HG03066 (cell line): ENCODE results near the gene LINGO3.
"Not testable (repeated sequence)": the region's sequence is repeated elsewhere in the genome, so short reads cannot be mapped to it uniquely, and the experiment has no call there.

Experiments used
- ATAC-seq: cut with Tn5 transposase; IDR thresholded peaks from one replicate; pipeline ENCODE4 v1.9.1; 2021; ENCODE audit warnings: low read depth; ENCODE audit not compliant: unreplicated experiment

The LINGO3 gene

GRCh38 chr19:2308114-2308556 lies at the start of gene LINGO3:
Gene LINGO3, minus strand, starts transcription at chr19:2308154. Its CDS starts 16,378 bp downstream, at chr19:2291776.
- no peak for ATAC-seq

DNA sequence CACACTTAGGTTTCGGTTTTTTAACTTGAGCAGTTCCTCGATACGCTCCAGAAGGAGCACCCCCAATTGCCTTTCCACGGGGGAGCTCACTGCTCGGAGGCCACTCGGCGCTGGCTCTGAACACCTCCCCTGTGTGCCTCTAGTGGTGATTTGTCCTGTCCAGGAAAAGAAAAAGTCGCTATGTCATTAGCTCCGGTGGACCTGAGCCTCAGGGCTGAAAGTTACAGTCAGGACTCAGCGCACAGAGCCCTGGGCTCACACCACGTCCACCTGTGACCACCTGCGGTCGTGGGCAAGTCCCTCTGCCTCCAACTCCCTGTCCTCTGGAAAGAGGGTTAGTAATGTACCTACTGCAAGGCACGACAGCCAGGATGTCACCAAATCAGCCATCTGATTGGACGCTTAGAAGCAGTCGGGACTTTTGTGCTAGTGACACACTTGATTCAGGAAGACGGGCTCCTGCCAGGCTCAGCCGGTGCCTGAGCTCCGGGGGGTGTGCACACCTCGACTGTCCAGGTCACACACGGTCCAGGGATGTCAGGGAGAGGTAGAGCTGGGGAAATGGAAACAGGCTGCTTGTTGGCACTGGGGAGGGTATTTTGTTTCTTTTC lies 48.2 kb upstream of the LINGO3 start:
- ATAC-seq, result no peak

GRCh38 chr19:2355168-2356035 lies 47.4 kb upstream of the LINGO3 start:
- ATAC-seq, result no peak

DNA sequence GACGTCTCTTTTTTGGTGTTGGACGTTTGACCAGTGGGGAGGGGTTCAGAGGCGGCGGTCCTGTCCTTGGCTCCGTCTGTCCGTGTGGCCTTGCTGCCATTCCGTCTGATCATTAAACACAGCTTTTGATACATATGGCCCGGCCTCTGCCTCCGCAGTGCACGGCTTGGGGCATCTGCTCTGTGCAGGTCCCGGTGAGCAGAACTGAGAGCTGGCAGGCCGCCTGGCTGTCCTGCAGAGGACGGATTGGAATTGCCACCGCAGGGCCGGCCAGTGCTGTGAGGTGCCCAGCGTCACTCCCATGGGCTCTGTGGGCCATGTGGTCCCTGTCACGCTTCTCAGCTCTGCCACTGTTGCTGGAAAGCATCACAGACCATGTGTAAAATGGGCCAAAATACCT lies 46.7 kb upstream of the LINGO3 start:
- ATAC-seq, result no peak

DNA sequence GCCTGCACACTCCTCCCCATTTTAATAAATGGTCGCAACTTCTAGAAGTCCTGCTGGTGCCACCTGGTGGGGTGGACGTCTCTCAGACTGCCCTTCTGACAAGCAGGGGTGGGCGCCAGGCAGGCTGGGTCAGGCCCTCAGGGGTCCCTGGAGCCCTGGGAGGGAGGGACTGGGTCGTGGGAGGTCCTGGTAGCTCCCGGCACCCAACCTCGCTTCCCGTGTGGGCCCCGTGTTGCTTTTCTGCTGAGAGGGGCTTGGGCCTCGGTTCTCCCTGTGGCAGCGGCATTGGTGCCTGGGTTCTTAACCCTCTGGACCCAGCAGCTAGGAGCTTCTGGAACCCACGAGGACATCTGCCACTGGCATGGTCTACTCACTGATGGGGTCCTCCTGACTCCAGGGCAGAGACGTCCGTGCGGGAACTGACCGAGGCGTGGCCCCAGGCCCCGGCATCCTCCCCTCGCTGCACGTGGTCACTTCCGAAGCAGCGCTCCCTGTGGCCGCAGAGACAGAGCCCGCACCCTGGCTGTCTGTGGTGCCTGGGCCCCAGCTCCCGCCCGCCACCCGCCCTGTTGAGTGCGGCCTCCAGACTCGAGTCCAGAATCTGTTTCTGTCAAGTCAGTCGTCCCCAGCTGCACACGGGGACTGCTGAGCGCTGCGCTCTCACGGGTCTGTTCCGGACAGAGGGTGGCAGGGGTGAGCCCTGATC lies 46.1 kb upstream of the LINGO3 start:
- no peak for ATAC-seq

GRCh38 chr19:2353159-2353886 lies 45.4 kb upstream of the LINGO3 start:
- no peak for ATAC-seq

GRCh38 chr19:2352121-2352520 lies 44.2 kb upstream of the LINGO3 start:
- ATAC-seq, result no peak

DNA sequence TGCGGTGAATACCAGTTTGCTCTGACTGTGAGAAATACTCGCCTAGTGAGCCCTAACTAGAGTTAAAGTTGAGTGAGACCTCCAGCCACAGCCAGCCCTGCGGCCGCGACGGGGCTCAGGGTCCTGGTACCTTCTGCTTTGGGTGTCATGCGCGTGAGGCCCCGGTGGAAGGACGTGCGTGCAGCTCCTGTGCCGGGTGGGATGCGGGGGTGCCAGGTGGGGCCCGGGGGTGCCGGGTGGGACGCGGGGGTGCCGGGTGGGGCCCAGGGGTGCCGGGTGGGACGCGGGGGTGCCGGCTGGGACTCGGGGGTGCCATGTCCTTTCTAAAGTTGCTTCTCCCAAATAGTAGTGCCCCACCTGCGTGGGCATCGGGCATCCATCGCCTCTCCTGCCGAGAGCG lies 43.6 kb upstream of the LINGO3 start:
- no peak for ATAC-seq

- ATAC-seq, result no peak
Measured at GRCh38 chr19:2350656-2351055, 42.7 kb upstream of the LINGO3 start.

- ATAC-seq, result not testable (repeated sequence)
Measured at GRCh38 chr19:2349818-2350217, 41.9 kb upstream of the LINGO3 start.

- ATAC-seq, result no peak
Measured at GRCh38 chr19:2345794-2346663, 38.1 kb upstream of the LINGO3 start.

DNA sequence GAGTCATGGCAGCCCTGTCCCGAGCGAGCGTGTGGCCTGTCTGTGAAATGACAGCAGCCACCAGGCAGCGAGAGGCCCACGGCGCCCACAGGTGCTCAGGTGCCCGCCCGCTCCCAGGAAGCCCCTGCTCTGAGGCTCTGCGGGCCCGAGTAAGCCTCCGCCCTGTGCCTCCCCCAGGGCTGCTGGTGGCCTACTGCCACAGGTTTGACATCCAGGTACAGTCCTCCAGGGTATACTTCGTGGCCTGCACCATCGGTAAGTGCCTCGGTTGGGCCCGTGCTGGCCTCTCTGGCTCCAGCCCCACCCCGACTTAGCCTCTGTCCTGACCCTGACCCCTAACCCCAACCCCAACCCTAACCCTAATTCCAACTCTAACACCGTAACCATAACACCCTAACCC lies 37.1 kb upstream of the LINGO3 start:
- no peak for ATAC-seq

DNA sequence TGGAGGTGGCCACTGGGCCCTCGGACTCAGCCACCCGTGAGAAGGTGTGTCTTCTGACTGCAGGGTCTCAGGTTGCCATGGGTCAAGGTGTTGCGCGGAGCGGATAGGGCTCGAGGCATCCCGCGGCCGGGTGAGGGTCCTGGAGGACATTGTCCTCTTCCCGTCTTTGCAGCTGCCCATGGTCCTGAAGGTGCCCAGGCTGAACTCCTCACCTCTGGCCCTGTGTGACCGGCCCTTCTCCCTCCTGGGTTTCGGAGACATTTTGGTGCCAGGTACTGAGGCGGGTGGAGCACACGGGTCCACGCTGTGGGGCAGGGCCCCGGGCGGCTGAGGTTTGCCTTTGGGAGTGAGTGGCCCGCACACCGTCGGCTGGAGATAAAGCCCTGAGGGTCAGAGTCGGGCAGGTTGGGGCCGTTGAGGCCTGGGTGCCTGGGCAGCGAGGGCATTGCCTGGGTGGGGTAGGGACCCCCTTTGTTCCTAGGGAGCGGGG lies 36.5 kb upstream of the LINGO3 start:
- ATAC-seq, result no peak

DNA sequence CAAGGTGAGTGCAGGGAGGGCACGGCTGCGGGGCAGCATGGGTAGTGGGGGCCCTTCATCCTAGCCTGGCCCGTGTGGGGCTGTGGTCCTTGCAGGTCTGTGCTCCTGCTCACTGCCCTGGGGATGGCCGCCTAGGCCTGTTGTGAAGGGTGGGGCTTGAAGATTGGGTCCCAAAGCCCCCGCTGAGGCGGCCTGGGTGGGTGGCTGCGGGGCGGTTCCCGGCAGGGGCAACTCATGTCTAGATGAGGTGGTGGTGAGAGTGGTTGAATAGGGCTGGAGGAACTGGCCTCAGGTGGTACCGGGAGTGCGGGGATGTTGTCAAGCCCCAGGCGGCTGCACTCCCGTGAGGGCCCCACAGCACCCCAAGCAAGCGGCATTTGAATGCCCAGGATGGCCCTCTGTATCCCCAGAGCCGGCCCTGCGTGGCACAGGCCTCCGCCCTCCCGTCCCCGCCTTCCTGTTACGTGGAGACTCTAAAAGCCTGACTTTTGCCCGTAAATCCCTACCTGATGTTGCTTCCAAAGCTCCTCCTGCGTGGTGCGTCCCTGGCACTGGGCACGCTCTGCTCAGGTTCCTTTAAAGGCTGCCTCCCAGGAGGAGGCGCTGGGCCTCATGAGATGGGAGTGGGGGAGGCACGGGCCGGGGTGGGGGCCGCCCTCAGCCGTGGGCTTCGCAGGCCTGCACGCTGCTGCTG lies 35.5 kb upstream of the LINGO3 start:
- ATAC-seq, result no peak

DNA sequence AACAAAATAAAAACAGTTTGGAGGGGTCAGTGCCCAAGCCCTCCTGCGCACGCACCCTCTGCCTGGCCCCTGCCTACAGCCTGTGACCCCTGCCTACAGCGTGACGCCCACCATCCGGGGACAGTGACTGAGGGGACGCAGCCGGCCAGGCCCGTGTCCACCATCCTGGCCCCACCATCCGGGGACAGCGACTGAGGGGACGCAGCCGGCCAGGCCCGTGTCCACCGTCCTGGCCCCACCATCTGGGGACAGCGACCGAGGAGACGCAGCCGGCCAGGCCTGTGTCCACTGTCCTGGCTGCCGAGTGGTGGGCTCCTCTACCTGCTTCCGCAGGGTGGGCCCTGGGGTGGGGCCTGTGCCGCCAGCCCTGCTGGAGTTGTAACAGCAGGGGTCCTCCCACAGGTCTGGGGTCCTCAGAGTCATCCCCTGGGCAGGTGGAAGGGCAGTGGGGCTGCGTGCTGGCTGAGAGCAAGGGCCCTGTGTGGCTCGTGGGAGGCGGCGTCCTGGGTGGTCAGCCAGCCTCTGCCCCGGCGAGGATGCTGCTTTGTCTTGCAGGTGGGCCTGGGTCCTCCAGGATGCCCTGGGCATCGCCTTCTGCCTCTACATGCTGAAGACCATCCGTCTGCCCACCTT lies 34.8 kb upstream of the LINGO3 start:
- ATAC-seq, result no peak

- no peak for ATAC-seq
Measured at GRCh38 chr19:2341982-2342381, 34.0 kb upstream of the LINGO3 start.

- no peak for ATAC-seq
Measured at GRCh38 chr19:2341244-2341751, 33.3 kb upstream of the LINGO3 start.

GRCh38 chr19:2340496-2341243 lies 32.7 kb upstream of the LINGO3 start:
- no peak for ATAC-seq
